T-helper 2 cell (primary cell): ENCODE results near the gene OPCML.

Experiments
- DNase-seq, 5 experiments: peaks; one replicate each; pipeline versions ENCODE4 v3.0.0 to v3.0.0-alpha.2; 2012 to 2022
- total RNA-seq, 2 donors: gene quantifications; one replicate each; lab custom pipeline; 2026; lab: John Stamatoyannopoulos, UW

The OPCML gene
- total RNA-seq, result 0 reads per million in 2 donors

GRCh38 chr11:133531971-133532651, at the start of gene OPCML:
TSS of gene OPCML (minus strand) at chr11:133532501.
- no peak for DNase-seq

DNA sequence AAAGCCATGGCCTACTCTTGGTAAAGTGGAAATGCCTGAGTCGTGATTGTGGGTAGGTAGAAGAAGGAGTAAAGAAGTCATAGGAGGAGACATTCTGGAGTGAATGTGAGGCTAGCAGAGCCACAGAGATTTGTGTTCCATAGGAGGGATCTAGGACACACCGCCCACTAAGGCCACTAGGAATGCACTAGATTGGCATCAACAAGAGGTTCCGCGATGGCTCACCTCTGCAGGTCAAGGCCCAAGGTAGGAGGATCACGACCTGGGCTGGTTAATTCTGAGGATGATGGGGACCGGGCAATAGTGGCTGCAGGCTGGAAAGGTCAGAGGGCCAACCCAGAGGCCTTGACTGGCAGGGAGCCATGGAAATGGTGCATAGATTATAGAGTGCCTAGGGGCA, 48.8 kb upstream of the OPCML start:
- no peak for DNase-seq

- no peak for DNase-seq
These were observed 47.1 kb upstream of the OPCML start for GRCh38 chr11:133579165-133580031.

DNA sequence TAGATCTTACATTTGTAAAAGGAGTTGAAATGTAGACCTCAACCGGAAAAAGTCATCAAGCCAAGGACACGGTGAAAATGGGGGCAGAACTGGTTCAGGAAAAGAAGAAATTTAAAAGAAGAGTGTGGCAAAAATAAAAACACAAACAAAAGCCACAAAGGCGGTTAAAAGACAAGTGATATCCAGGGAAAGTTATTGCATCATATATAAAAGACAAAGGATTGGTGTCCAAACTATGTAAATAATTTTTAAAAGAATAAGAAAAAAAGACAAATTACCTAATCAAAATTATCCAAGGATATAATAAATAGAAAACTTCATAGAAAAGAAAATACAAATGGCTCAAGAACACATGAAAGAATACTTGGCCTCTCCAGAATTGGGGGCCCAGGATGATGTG, 45.1 kb upstream of the OPCML start:
- DNase-seq, result no peak

GRCh38 chr11:133576351-133576750, 44.0 kb upstream of the OPCML start:
- no peak for DNase-seq

- no peak for DNase-seq
These were observed 40.8 kb upstream of the OPCML start for GRCh38 chr11:133573081-133573480.

- no peak for DNase-seq
These were observed 38.1 kb upstream of the OPCML start for GRCh38 chr11:133570376-133570775.

GRCh38 chr11:133563505-133564025, 31.3 kb upstream of the OPCML start:
- DNase-seq, result no peak

- DNase-seq, result no peak
These were observed 28.2 kb upstream of the OPCML start for GRCh38 chr11:133560472-133560855.

GRCh38 chr11:133559833-133560471, 27.7 kb upstream of the OPCML start:
- DNase-seq, result no peak

DNA sequence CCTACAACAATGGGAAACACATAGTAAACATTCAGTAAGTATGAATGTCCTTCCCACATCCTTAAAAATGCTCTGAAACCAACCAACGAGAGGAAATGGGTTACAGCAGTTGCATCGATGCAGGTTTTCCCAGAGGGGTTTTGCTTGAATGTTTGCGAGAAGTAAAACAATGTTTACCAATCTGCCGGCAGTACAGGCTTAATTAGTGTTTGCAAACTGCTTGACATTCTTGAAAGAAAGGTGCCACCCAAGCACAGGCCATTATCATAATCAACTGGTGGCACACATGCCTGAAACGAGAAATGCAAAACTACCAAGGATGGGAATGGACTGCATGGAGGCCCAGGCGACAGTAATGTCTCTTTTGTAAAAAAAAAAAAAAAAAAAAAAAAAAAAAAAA, 27.1 kb upstream of the OPCML start:
- no peak for DNase-seq

DNA sequence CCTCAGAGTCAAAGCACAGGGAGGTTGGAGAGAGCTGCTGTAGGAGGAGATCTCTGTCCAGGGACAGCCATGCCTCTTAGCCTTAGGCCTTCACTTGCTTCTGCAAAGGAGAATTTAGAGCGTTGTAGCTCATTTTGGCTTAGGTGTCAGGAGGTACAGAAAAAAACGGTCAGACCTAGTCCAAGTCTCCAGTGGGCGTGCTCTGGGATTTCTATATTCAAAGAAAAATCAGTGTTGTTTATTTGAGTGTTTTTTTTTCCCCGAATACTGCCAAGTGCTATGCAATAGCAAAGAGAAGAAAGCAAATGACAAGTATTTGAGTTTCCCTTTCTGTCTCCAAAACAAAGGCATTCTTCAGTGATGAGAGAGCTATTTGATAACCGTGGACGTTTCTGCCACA, 22.7 kb upstream of the OPCML start:
- no peak for DNase-seq

- DNase-seq, result no peak
These were observed 21.8 kb upstream of the OPCML start for GRCh38 chr11:133553885-133554740.

- DNase-seq, result no peak
These were observed 20.6 kb upstream of the OPCML start for GRCh38 chr11:133552938-133553337.

GRCh38 chr11:133551064-133551463, 18.8 kb upstream of the OPCML start:
- DNase-seq, result no peak

GRCh38 chr11:133549826-133550225, 17.5 kb upstream of the OPCML start:
- no peak for DNase-seq

GRCh38 chr11:133548641-133549040, 16.3 kb upstream of the OPCML start:
- DNase-seq, result no peak

DNA sequence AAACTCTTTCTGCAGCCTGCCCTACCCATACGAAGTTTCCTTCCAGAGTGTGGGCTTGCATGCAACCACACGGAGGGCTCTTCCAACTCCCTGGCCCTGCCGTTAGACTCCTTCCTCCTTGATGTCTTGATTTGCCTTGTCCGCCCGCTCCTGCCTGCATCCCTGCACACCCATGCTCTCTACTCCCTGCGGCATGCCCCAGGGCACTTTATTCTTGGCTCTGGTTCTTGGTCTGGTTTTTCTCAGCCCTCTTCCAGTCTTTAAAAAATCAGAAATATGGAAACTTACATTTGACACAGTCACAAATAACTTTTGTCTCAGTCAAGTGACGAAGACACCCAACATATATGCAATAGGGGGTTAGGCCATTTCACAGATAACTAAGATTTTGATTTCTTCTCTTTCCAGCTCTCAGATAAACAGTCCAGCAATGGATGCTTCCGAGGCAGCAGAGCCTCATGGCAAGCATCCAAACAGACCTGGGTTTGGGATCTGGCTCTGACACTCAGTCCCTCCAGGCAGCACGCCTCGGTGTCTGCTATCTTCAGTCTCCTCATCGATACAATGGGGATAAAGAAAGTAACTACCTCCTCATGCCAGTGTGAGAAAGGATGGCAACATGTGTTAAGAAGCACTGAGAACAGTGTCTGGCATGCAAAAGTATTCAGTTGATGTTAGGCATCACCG, 15.7 kb upstream of the OPCML start:
- no peak for DNase-seq

DNA sequence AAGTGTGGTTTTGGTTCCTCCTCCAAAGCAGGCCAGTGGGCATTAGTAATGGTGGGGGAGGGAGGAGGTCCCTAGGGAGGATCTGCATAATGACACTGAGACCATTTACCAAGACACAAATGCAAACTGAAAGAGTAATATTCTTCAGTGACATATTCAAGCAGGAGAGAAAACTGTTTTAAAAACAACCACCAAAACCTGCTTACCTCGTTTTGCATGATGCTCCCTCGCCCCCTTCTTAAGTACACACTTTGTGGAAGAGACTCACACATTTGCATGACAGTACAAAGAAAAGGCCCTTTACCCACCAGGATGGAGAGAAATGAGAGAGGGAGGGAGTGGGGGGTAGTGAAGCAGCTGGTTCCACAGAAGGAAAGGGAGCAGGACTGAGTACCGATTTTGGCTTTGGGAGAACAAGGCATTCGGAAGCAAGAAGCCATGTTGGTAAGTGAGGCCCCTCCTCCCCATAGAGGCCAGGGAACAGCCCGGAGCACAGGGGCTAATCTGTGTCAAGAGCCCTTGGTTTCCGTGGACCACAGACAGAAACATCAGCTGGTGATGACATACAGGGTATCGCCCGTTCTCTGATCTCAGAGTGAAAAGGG, 13.0 kb upstream of the OPCML start:
- no peak for DNase-seq

- no peak for DNase-seq
These were observed 9.4 kb upstream of the OPCML start for GRCh38 chr11:133541720-133542095.

DNA sequence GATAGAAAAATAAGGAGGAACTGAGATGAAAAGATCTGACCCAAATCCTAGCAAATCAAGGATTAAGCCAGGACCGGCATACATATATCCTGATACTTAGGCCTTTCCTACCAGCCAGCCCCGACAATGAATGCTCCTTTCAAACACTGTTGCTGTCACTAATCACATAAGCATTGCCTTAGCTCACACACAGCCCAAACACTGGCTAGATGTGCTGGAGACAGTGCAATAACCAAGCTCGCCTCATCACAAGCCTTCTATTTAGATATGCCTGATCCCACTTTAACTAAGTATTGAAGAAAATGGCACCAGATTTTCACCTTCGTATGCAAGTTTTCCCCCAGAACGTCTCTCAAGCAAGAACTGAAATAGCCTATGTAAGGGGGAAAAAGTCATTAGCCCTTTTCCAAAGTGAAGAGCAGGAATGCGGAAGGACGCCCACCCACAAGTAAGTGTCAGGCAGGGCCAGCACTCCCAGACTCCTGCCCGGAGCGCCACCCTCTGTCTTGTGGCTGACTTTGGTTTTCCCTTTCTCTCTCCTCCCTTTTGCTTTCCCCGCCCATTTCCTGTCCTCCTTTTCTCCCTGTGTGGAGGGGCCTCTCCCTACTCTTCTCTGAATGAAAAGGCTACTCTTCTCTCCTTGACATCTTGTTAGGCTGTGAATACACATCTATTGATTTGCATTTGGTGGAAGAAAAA, 8.9 kb upstream of the OPCML start:
- no peak for DNase-seq
